CD4-positive, alpha-beta T cell treated with Interleukin-12 subunit alpha and Interleukin-12 subunit beta, for 1 hour (primary cell): Measurements from ENCODE around the gene RAB20.
"Not testable (repeated sequence)": the region's sequence is repeated elsewhere in the genome, so short reads cannot be mapped to it uniquely, and the experiment has no call there.

Experiments used
- DNase-seq: peaks from one replicate; pipeline ENCODE4 v3.0.0-alpha.2; 2020

RAB20 gene

DNA sequence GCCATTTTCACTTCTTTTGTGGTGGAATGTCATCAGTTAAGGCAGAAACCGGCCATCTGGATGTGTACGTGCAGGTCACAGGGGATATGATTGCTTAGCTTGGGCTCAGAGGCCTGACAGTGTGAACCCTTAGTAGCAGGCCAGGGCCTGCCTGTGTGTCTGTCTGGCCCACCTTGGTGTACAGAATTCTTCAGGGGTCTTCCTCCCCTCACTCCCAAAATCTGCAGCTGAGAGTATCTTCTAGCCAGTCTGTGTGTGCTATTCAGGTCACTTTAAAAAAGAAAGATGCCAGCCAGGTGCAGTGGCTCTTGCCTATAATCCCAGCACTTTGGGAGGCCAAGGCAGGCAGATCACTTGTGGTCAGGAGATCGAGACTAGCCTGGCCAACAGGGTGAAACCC, 74.6 kb downstream of the RAB20 start:
- not testable (repeated sequence) for DNase-seq

DNA sequence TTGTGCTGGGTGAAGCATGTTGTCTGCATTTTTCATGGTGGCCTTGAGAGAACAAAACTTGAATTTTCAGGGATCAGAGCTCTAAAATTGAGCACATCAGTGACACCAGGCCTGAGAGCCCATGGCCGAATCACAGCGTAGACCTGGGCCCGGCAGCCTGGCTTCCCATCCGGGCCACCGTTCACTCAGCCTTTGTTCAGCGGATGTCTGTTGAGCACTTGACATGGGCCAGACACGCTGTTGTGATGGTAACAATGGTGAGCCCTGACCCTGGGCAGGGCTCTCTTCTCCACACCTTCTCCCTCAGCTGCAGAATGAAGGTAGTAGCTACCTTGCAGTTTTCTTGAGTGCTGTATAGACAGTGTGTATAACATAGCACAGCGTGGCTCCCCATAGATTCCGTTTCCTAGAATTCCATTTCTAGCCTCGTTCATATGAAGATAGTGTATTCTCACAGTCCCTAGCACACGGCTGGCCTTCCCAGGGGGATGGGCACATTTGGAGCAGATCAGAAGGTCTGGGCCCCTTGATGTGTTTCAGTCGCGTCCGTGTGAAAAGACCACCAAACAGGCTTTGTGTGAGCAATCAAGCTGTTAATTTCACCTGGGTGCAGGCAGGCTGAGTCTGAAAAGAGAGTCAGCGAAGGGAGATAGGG, 75.3 kb downstream of the RAB20 start:
- no peak for DNase-seq

DNA sequence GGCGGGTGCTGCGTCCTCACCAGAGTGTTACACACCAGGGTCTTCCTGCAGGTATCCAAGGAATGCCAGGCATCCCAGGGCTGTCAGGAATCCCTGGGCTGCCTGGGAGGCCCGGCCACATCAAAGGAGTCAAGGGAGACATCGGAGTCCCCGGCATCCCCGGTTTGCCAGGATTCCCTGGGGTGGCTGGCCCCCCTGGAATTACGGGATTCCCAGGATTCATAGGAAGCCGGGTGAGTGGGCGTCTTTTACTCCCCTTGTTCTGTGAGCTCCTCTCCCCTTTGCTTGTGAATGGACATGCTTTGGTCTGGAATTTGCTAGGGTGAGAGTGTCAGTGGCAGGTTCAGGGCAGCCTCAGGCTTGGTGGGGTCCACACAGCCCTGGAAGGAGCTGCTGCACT, 75.9 kb downstream of the RAB20 start:
- no peak for DNase-seq

DNA sequence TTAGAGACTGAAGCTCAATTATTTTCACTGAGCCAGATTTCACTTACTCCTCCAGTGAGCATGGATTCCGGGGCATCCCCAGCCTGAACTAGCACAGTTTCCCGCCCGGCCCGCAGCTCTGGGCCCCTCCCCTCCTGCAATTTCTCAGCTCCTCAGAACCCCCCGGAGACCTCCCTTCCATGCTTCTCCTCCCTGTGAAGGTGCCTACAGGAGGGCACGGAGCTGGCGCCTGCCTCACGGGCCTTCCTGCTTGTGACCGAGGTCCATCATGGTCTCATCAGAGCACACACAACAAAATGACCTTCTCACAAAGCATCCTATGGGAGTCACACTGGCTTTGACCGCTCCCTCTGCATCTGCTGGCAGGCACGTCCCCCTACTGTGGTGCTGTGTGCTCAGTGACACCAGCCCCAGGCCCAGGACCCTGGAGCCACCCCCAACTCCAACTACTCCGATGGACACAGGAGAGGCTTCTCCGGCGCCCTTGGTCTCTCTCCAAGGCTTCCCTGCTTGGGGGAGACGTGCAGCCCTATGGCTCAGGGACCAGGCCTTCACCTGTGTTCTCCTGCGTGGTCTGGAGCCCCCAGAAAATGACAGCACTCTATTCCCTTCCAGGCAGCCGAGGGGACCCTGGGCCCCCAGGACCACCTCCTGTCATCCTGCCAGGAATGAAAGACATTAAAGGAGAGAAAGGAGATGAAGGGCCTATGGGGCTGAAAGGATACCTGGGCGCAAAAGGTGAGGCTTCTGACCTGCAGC, 77.1 kb downstream of the RAB20 start:
- DNase-seq, result no peak

DNA sequence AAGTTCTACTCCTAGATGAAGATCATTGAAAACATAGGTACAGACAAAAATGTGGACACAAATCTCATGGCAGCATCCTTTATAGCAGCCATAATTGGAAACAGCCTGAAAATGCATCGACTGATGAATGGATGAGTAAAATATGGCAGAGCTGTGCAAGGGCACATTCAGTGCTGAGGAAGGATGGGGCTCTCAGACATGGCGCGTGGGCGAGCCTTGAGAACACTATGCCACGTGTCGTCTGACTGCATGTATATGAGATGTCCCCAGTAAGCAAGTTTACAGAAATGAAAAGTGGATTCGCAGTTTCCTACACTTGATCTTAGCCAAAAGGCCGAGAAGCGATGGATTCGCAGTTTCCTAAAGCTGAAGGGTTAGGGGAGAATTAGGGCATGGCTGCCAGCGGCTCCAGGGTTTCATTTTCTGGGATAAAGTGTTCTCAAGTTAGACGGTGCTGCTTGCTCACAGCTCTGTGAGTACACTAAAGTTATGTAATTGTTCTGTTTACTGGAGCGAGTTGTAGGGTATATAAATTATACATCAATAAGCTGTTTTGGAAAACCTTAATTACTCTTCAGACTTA, 78.0 kb downstream of the RAB20 start:
- no peak for DNase-seq

DNA sequence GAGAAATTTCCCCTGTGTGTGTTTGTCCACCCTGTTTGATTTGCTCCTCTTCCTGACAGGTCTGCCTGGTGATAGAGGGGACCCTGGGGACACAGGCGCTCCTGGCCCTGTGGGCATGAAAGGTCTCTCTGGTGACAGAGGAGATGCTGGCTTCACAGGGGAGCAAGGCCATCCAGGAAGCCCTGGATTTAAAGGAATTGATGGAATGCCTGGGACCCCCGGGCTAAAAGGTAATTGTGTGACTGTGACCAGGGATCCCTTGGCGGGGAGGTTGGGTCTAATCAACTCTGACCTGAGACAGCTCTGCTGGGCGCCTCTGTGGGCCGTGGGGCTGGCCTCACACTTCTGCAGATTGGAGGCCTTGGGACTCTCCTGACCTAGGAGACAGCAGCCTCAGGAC, 81.4 kb downstream of the RAB20 start:
- DNase-seq, result no peak

DNA sequence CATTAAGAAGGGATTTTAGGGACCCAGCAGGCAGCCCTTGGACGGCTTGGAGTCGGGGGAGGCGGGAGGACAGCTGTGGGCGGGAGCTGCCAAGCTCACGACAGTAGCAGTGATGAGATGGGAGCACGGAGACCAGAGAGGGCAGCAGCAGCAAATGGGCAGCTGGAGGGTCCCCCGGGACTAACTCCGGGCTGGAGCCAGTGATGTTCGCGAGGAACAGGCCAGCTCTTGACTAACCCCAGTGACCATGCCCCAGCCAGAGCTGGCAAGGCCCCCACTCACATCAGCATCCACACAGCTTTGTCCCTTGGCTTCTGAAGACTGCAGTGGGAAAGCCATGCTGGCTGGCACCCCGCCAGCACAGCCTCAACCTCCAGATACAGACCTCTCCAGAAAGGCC, 81.9 kb downstream of the RAB20 start:
- DNase-seq, result no peak

DNA sequence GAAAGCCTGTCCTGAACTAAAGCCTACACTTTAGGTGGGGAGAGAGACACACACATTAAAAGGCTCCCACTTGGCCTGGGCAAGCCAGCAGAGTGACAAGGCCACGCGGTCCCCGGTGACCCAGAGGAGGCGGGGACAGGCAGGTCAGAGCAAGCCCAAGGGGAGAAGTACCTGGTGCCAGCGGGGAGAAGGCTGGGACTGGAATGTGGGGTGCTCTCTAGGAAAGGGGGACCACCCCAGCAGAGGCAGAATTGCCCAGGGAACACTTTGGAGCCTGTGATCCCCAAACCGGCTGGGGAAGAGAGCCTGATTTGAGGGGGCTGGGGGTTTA, 82.3 kb downstream of the RAB20 start:
- no peak for DNase-seq

DNA sequence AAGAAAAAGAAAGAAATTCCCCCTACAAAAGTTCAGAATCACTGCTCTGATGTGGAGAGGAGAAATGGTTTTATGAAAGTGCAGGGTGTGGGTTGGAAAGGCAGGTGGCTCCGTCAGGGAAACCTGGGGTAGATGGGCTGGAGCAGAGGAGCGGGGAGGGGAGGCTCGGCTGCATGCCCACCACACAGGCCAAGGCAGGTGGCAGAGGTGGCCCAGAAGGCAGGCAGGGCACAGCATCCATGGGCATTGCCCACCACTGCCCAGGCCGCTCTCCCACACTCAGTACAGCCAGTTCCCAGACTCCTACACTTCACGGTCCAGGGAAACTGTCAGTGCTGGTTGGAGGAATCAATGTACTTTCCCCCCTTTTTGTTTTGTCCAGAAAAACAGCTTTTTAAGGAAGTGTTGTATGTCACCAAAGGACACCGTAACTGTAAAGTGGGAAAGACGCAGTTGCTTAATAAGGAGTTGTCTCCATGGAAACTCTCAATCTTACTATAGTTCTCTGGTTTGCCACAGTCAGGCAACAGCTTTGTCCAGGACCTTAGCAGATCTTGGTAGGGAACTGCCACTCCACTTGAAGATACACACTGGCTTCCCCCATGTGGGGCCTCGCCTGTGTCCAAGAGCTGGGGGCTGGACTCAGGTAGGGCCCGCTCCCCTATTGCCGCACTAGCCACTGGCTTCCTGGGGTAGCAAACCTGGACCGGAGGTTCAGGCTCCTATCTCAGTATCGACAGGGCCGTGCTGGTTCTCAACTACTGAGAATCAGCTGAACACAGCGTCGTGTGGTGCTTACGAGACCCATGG, 82.9 kb downstream of the RAB20 start:
- DNase-seq, result no peak

DNA sequence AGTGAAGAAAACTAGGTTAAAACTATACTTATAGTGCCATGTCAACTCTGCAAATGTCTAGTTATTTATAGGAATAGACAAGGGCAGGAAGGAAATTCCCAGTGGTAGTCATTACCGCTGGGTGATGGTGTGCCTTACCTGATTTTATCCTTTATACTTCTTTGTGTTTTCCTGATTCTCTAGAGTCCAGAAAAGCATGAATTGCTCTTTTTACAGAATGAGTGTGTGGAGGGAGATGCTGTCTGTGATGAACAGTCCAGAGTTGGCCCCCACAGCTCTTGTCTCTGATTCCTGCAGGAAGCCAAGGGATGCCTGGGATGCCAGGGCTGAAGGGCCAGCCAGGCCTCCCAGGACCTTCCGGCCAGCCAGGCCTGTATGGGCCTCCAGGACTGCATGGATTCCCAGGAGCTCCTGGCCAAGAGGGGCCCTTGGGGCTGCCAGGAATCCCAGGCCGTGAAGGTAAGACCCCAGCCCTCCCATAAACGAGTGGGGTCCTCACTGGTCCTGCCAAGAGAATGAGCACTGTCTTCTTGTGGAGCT, 83.7 kb downstream of the RAB20 start:
- DNase-seq, result no peak

DNA sequence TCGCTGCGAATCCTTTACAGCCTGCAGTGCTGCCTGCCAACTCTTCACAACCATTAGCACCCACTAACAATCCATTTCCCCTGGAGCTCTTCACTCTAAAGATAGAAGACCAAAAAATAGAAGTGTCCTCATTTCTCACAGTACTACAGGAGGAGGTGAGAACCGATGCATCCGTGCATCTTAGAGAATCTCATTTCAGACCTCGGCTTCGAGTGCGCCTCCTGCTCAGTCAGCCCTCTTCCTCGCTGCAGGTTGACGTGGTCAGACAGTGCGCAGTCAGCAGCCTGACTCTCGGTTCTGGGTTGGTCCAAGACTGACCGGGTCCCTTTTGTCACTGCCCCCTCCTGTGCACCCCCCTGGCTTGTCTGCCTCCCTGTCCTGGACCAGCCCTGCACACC, 85.3 kb downstream of the RAB20 start:
- no peak for DNase-seq

DNA sequence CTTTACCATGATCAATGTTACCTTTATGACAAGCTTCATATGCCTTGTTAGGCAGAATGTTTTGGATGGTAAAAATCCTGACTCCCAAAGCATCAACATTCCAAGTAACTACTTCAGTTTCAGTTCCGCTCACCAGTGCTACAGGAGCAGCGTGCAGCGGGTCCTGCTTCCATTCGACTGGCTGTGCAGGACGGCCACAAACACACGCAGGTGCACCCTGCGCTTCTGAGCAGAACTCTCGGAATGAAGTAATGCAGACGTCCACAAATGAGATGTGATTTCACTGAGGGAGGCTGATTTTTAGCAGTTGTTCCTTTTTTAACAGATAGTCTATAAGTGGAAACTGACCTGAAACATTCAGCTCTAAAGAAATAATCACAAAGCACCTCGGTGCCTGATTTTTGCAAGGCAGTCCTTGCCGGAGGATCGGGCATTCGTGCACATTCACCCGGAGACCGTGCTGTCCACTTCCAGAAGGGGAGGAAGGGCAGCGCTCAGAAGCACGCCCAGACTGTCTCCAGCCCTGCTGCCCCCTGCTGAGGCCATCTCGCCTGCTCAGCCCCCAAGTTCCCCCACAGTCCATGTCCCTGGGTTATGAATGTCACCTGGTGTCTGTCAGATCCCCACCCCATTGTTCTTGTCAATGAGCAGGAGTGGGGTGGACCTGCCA, 85.8 kb downstream of the RAB20 start:
- DNase-seq, result no peak

DNA sequence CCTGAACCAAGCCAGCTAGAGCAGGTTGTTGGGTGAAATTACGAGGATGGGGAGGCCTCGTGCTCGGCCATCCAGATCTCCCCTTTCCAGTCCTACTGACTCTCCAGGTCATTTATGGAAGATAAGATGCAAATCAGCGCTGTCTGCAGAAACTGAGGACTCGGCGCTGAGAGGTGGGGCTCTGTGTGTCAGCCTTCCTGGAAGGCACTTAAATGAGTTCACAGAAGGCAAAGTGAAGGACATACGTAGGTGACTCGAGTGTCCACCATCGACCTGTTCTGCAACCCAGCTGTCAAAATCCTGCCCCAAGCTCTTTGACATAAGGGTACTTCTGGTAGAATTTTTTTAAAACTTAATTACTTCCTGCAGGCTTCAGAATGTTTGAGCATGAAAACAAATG, 86.4 kb downstream of the RAB20 start:
- DNase-seq, result no peak

DNA sequence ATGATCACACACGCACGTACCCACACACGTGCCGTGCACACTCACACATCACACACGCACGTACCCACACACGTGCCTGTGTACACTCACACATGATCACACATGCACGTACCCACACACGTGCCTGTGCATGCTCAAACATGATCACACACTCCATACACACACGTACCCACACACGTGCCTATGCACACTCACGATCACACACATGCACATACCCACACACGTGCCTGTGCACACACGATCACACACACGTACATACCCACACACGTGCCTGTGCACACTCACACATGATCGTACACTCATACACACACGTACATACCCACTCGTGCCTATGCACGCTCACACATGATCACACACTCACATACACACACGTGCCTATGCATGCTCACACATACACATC, 86.8 kb downstream of the RAB20 start:
- no peak for DNase-seq
